ENCODE measurements around the gene ANO1.

Gene ANO1

DNA sequence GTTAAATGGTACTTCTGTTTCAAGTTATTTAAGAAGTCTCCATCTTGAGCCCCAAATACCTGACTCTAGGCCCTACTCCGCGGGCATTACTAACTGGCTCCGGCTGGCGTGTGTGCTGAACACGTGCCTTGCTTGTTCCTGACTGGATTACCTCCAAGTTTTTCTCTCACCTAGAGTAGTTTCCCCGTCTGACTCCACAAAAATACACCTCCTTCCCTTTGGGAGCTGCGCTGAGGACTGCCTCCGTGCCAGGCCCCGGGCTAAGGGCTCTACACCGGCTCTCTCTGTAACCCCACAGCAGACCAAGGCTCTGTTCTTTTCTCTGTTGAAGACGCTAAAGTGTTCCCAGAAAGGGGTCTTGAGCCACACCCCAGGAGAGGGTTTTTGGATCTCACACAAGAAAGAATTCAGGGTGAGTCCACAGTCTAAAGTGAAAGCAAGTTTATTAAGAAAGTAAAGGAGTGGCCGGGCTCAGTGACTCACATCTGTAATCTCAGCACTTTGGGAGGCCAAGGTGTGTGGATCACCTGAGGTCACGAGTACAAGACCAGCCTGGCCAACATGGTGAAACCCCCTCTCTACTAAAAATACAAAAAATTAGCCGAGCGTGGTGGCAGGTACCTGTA is 61.8 kb downstream of the ANO1 start:
- no peak overlapping the region for H3K9ac ChIP-seq
- no peak overlapping the region for H3K4me3 ChIP-seq (ENCODE audit: low read depth, low read length)
- no peak overlapping the region for H3K27ac ChIP-seq
- no peaks in the 10 kb centered on the region for H3K4me1 ChIP-seq
- no peaks in the 10 kb centered on the region for H3K27me3 ChIP-seq (ENCODE audit: control insufficient read depth, insufficient read depth, low read length)
- no peaks in the 10 kb centered on the region for H3K9me3 ChIP-seq (ENCODE audit: control insufficient read depth, low read length)
- H3K36me3 ChIP-seq (ENCODE audit: control insufficient read depth, insufficient read depth, low read length): no peaks in the 10 kb centered on the region
- no peaks in the 10 kb centered on the region for H3K79me2 ChIP-seq
- H2AFZ ChIP-seq: no peak overlapping the region
- TF ChIP-seq, protein P1, sequence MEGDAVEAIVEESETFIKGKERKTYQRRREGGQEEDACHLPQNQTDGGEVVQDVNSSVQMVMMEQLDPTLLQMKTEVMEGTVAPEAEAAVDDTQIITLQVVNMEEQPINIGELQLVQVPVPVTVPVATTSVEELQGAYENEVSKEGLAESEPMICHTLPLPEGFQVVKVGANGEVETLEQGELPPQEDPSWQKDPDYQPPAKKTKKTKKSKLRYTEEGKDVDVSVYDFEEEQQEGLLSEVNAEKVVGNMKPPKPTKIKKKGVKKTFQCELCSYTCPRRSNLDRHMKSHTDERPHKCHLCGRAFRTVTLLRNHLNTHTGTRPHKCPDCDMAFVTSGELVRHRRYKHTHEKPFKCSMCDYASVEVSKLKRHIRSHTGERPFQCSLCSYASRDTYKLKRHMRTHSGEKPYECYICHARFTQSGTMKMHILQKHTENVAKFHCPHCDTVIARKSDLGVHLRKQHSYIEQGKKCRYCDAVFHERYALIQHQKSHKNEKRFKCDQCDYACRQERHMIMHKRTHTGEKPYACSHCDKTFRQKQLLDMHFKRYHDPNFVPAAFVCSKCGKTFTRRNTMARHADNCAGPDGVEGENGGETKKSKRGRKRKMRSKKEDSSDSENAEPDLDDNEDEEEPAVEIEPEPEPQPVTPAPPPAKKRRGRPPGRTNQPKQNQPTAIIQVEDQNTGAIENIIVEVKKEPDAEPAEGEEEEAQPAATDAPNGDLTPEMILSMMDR (IDR thresholded peaks at IDR 0.05): no peak
- H3K4me2 ChIP-seq (ENCODE audit: low read length): no peak overlapping the region

DNA sequence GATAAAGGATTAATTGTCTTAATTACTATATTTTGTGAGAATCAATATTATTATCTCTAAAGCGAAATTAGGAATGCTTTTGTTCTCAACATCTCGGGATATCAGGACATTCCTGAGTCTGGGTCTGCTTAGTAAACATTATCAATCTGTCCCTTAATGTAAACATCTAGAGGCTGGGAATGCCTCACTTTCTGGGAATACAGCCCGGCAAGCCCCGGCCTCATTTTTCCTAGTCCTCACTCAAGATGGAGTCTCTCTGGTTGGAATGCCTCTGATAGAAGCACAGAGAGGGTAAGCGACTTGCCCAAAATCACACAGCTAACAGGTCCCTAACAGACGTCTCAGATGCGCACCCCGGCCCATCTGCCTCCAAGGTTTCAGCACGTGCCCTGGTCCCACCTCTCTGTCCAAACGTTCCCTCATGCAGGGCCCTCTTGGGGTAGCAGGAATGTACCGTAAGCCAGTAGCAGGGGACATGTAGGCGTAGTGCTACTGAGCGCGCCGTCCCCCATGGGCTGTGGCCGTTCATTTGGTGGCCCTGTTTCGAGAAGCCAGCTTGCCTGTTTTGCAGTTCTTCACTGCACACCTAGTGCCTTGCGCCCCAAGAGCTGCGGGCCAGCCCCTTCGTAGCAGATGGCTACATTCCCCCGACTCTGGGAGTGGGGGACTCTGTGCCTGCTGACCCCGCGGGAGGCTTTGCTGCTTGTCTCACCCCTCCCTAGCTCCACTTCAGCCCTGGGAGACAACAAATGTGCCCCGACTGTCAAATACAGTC is 62.8 kb downstream of the ANO1 start:
- no peak overlapping the region for H3K9ac ChIP-seq
- TF ChIP-seq, protein P1 (IDR thresholded peaks at IDR 0.05): no peak
- H3K4me1 ChIP-seq: no peaks in the 10 kb centered on the region
- no peak overlapping the region for H3K4me2 ChIP-seq (ENCODE audit: low read length)
- H3K27me3 ChIP-seq (ENCODE audit: control insufficient read depth, insufficient read depth, low read length): no peaks in the 10 kb centered on the region
- H3K9me3 ChIP-seq (ENCODE audit: control insufficient read depth, low read length): no peaks in the 10 kb centered on the region
- H3K4me3 ChIP-seq (ENCODE audit: low read depth, low read length): no peak overlapping the region
- no peaks in the 10 kb centered on the region for H3K79me2 ChIP-seq
- no peak overlapping the region for H2AFZ ChIP-seq
- no peak overlapping the region for H3K27ac ChIP-seq
- H3K36me3 ChIP-seq (ENCODE audit: control insufficient read depth, insufficient read depth, low read length): no peaks in the 10 kb centered on the region

DNA sequence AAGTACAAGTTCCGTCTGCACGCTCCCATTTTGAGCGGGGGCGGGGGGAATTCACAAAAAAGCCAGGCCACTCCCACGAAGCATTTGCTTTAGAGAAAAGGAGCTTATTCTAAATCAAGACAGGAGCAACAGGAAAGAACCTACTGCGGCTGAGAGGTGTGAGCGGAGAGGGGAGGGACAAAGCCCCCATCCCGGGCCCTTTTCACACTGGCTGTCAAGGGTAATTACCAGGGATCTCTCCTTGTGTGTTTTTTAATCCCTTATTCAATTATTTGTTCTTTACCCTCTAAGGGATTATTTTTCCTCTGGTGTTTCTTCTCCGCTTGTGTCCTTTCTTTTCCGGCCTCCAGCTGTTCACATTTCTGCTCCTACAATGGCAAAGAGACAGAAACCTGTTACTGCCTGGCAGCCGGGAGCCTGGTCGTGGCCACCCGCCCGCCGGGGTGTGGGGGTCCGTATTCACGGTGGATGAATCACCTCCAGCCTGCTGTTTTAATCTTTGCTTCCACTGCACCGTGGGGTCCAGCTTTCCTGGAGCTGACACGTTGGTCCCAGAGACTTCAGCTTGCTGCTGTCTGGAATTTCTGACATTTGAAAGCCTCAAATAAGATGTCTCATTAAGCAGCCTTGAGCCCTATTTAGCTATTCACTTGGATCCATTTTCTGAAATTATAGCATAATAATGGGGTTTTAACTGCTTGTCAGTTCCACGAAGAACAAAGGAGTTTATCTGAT is 63.5 kb downstream of the ANO1 start:
- Histone ChIP-seq H3K27me3 (ENCODE audit: control insufficient read depth, insufficient read depth, low read length) (no peaks in the 10 kb centered on the region), H3K27ac (no peak overlapping the region)

DNA sequence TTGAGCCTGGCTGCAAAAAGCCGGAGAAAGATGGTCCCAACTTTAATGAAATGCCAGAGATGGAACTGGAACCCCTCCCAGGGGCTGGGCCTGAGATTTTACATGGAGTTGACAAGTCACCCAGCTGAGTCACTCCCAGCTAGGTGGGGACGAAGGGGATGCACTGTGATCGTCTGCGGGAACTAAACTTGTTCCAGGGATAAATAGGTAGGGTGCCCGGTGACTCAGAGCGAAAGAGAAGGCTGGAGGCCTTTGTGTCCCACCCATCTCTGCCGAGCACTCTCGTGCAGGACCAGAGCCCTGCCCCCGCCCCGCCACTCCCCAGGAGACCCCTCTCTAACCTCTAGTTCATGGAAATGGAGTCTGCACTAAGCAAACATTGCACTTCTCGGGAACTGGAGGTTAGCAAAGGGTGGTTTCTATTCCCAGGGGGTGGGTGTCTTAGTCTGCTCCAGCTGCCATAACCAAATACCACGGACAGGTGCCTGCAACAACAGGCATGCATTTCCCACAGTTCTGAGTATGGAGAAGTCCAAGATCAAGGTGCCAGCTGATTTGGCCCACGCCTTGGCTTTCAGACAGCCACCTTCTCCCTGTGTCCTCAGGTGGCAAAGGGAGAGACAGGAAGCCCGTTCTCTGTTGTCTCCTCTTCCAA is 64.2 kb downstream of the ANO1 start:
- H3K27ac ChIP-seq: no peak overlapping the region
- no peak overlapping the region for H3K4me2 ChIP-seq (ENCODE audit: low read length)
- H3K9ac ChIP-seq: no peak overlapping the region
- no peaks in the 10 kb centered on the region for H3K4me1 ChIP-seq
- TF ChIP-seq, protein P1 (IDR thresholded peaks at IDR 0.05): no peak
- H2AFZ ChIP-seq: no peak overlapping the region
- no peaks in the 10 kb centered on the region for H3K9me3 ChIP-seq (ENCODE audit: control insufficient read depth, low read length)
- H3K36me3 ChIP-seq (ENCODE audit: control insufficient read depth, insufficient read depth, low read length): no peaks in the 10 kb centered on the region
- H3K27me3 ChIP-seq (ENCODE audit: control insufficient read depth, insufficient read depth, low read length): no peaks in the 10 kb centered on the region
- H3K4me3 ChIP-seq (ENCODE audit: low read depth, low read length): no peak overlapping the region
- no peaks in the 10 kb centered on the region for H3K79me2 ChIP-seq

More for the DNA sequence above, 63.5 kb downstream of the ANO1 start:
- no peak overlapping the region for H3K4me2 ChIP-seq (ENCODE audit: low read length)
- H3K9me3 ChIP-seq (ENCODE audit: control insufficient read depth, low read length): no peaks in the 10 kb centered on the region
- no peaks in the 10 kb centered on the region for H3K79me2 ChIP-seq
- H2AFZ ChIP-seq: no peak overlapping the region
- TF ChIP-seq, protein P1 (IDR thresholded peaks at IDR 0.05): no peak
- no peak overlapping the region for H3K9ac ChIP-seq
- H3K4me3 ChIP-seq (ENCODE audit: low read depth, low read length): no peak overlapping the region
- H3K36me3 ChIP-seq (ENCODE audit: control insufficient read depth, insufficient read depth, low read length): no peaks in the 10 kb centered on the region
- no peaks in the 10 kb centered on the region for H3K4me1 ChIP-seq

Measured in parathyroid adenoma (tissue), 2 donors.